ENCODE data around the gene CLCNKB.

GRCh38 chr1:16061266-16061665 lies 17.7 kb downstream of the CLCNKB start:
- TF ChIP-seq CTCF (IDR thresholded peaks at IDR 0.05) (no peak), POLR2A (IDR thresholded peaks at IDR 0.05) (no peak)
